GM23338 (cell line): ENCODE results near the gene CYTH3. TPM values are rescaled to one million over a fixed set of nuclear protein-coding genes. Genes with fewer than 3 reads are reported as not detected.

ENCODE experiments used
- ATAC-seq: fragments of 200-7000 bp; cut with Tn5 transposase; 3 replicates; pipeline ENCODE4 v1.9.1; 2020
- DNase-seq: peaks from one replicate; pipeline ENCODE4 v3.0.0-alpha.2; 2015; ENCODE audit warnings: low spot score
- H2AFZ ChIP-seq: fragments of 200-600 bp; sonication (generic); 2 replicates; pipeline ENCODE4 v1.8.0; 2016; ENCODE audit warnings: antibody characterized with exemption, mild to moderate bottlenecking, moderate library complexity
- H3F3A ChIP-seq: fragments of 200-600 bp; sonication (generic); replicated peaks from 2 replicates; pipeline ENCODE4 v1.8.0; 2017; ENCODE audit warnings: antibody characterized with exemption, mixed run types, low read depth
- H3K27ac ChIP-seq: fragments of 200-600 bp; sonication (generic); 2 replicates; pipeline ENCODE4 v1.6.1; 2016; ENCODE audit warnings: low read depth
- H3K27me3 ChIP-seq: fragments of 200-600 bp; sonication (generic); 2 replicates; pipeline ENCODE4 v1.8.0; 2016; ENCODE audit warnings: mild to moderate bottlenecking, mixed run types, moderate library complexity; ENCODE audit not compliant: insufficient read depth
- H3K36me3 ChIP-seq: fragments of 200-600 bp; sonication (generic); 2 replicates; pipeline ENCODE4 v1.8.0; 2016; ENCODE audit warnings: mild to moderate bottlenecking; ENCODE audit not compliant: insufficient read depth
- H3K4me1 ChIP-seq: fragments of 200-600 bp; sonication (generic); 2 replicates; pipeline ENCODE4 v1.8.0; 2016; ENCODE audit warnings: mild to moderate bottlenecking, moderate library complexity; ENCODE audit not compliant: insufficient read depth
- H3K4me2 ChIP-seq: fragments of 200-600 bp; sonication (generic); 2 replicates; pipeline ENCODE4 v1.7.1; 2017; ENCODE audit warnings: mixed run types
- H3K4me3 ChIP-seq: fragments of 200-600 bp; sonication (generic); 2 replicates; pipeline ENCODE4 v1.6.1; 2016; ENCODE audit warnings: mixed run types
- H3K79me2 ChIP-seq: fragments of 200-600 bp; sonication (generic); replicated peaks from 2 replicates; pipeline ENCODE4 v1.8.0; 2017; ENCODE audit warnings: mild to moderate bottlenecking; ENCODE audit not compliant: insufficient read depth
- H3K9me2 ChIP-seq: fragments of 200-600 bp; sonication (generic); 2 replicates; pipeline ENCODE4 v1.8.0; 2017; ENCODE audit not compliant: insufficient read depth
- H4K20me1 ChIP-seq: fragments of 200-600 bp; sonication (generic); replicated peaks from 2 replicates; pipeline ENCODE4 v1.8.0; 2017; ENCODE audit warnings: mild to moderate bottlenecking; ENCODE audit not compliant: insufficient read depth
- H3K27ac Mint-ChIP-seq: 2 replicates; pipeline ENCODE4 v1.8.0; 2020; ENCODE audit warnings: inconsistent platforms, mild to moderate bottlenecking, moderate library complexity, mixed read lengths
- H3K27me3 Mint-ChIP-seq: 3 replicates; pipeline ENCODE4 v1.8.0; 2022; ENCODE audit warnings: low read depth, mild to moderate bottlenecking, moderate library complexity, mixed read lengths, inconsistent platforms; ENCODE audit not compliant: insufficient read depth, poor library complexity
- H3K36me3 Mint-ChIP-seq: 3 replicates; pipeline ENCODE4 v1.8.0; 2021; ENCODE audit warnings: low read depth, mild to moderate bottlenecking, inconsistent platforms, moderate library complexity, mixed read lengths
- H3K4me1 Mint-ChIP-seq: 3 replicates; pipeline ENCODE4 v1.8.0; 2020; ENCODE audit warnings: mild to moderate bottlenecking, inconsistent platforms, mixed read lengths
- H3K4me3 Mint-ChIP-seq: 3 replicates; pipeline ENCODE4 v1.8.0; 2021; ENCODE audit warnings: moderate library complexity, mild to moderate bottlenecking, inconsistent platforms, mixed read lengths
- H3K9me3 Mint-ChIP-seq: 3 replicates; pipeline ENCODE4 v1.8.0; 2020; ENCODE audit warnings: moderate library complexity, mild to moderate bottlenecking, inconsistent platforms, mixed read lengths
- CREB1 ChIP-seq: fragments of 250-450 bp; sonication (Bioruptor Pico); IDR thresholded peaks from 2 replicates; pipeline ENCODE4 v1.5.0; 2020; ENCODE audit warnings: low read depth, mild to moderate bottlenecking, moderate library complexity
- EZH2 ChIP-seq: fragments of 200-600 bp; sonication (generic); IDR thresholded peaks from one replicate; pipeline ENCODE4 v1.8.0; 2017; ENCODE audit warnings: antibody characterized with exemption, mild to moderate bottlenecking, low read depth; ENCODE audit not compliant: unreplicated experiment
- EZH2phosphoT487 ChIP-seq: fragments of 200-600 bp; sonication (generic); IDR thresholded peaks from one replicate; pipeline ENCODE4 v1.8.1; 2018; ENCODE audit warnings: antibody characterized with exemption; ENCODE audit not compliant: unreplicated experiment
- JUNB ChIP-seq: IDR thresholded peaks from one replicate; pipeline ENCODE4 v1.6.1; 2016; ENCODE audit warnings: antibody characterized with exemption; ENCODE audit not compliant: unreplicated experiment
- NANOG ChIP-seq: IDR thresholded peaks from 2 replicates; pipeline ENCODE4 v1.6.1; 2016; ENCODE audit warnings: antibody characterized with exemption, borderline replicate concordance
- POLR2AphosphoS5 ChIP-seq: IDR thresholded peaks from 2 replicates; pipeline ENCODE4 v1.6.1; 2016; ENCODE audit warnings: antibody characterized with exemption, low read depth
- STAT1 ChIP-seq: IDR thresholded peaks from one replicate; pipeline ENCODE4 v1.6.1; 2016; ENCODE audit warnings: antibody characterized with exemption; ENCODE audit not compliant: unreplicated experiment
- ZNF114 ChIP-seq: fragments of 250-450 bp; sonication (Bioruptor Pico); IDR thresholded peaks from 2 replicates; pipeline ENCODE4 v1.5.0; 2020; ENCODE audit warnings: mild to moderate bottlenecking, moderate library complexity
- ZNF331 ChIP-seq: fragments of 250-450 bp; sonication (Bioruptor Pico); IDR thresholded peaks from 2 replicates; pipeline ENCODE4 v1.5.0; 2020; ENCODE audit warnings: low read depth, mild to moderate bottlenecking, moderate library complexity
- polyA plus RNA-seq: library from polyadenylated mRNA; unstranded; fragments of >200 nt; fragmentation: Nextera tagmentation; extraction: Ambion mirVana; gene quantifications from 2 replicates; pipeline ENCODE4 v1.2.1, GENCODE V29; 2016
- total RNA-seq: library from RNA; depleted of rRNA; stranded (reverse); fragments of >200 nt; shearing (Covaris generic); gene quantifications from 2 replicates; pipeline ENCODE4 v1.2.3, GENCODE V29; 2014
- TF ChIP-seq, protein P1 (sequence below): fragments of 250-450 bp; sonication (Bioruptor Pico); IDR thresholded peaks from 2 replicates; pipeline ENCODE4 v1.5.0; 2020; ENCODE audit warnings: mild to moderate bottlenecking, moderate library complexity
- TF ChIP-seq, protein P2 (sequence below): IDR thresholded peaks from one replicate; pipeline ENCODE4 v1.6.1; 2018; ENCODE audit warnings: antibody characterized with exemption; ENCODE audit not compliant: unreplicated experiment
- TF ChIP-seq, protein P3 (sequence below): IDR thresholded peaks from 2 replicates; pipeline ENCODE4 v1.6.1; 2016; ENCODE audit warnings: antibody characterized with exemption

Gene CYTH3
- total and polyA plus RNA-seq, 2 experiments from 2014 or later = 4.6 to 15.3 TPM

DNA sequence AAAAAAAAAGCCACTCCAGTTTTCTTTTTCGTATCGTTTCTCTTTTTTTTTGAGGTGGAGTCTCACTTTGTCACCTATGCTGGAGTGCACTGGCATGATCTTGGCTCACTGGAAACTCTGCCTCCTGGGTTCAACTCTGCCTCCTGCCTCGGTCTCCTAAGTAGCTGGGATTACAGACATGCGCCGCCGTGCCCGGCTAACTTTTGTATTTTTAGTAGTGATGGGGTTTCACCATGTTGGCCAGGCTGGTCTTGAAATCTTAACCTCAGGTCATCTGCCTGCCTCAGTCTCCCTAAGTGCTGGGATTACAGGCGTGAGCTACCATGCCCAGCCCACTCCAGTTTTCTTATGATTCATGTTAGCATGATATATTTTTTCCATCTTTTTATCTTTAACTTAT, 148.6 kb downstream of the CYTH3 start:
- H3K27ac Mint-ChIP-seq = no peak overlapping the region
- H3K36me3 Mint-ChIP-seq = peaks cover 76% of the 10 kb centered on the region
- no peaks in the 10 kb centered on the region for H3K9me3 Mint-ChIP-seq
- H3K27ac ChIP-seq = no peak overlapping the region
- H3K9me2 ChIP-seq = no peaks in the 10 kb centered on the region
- no peak for ATAC-seq
- peaks cover 72% of the 10 kb centered on the region for H3K79me2 ChIP-seq
- no peaks in the 10 kb centered on the region for H3K4me1 ChIP-seq
- H4K20me1 ChIP-seq = peaks cover 20% of the 10 kb centered on the region
- H3K4me3 Mint-ChIP-seq = no peak overlapping the region
- H3K4me1 Mint-ChIP-seq = no peaks in the 10 kb centered on the region; the same call in 2 of the 3 replicates
- no peaks in the 10 kb centered on the region for H3K27me3 ChIP-seq
- no peak overlapping the region for H3K4me3 ChIP-seq
- H3F3A ChIP-seq = no peaks in the 10 kb centered on the region
- H3K4me2 ChIP-seq = no peak overlapping the region
- no peaks in the 10 kb centered on the region for H3K27me3 Mint-ChIP-seq
- peaks cover 13% of the 10 kb centered on the region; the same call in 1 of the 2 replicates for H3K36me3 ChIP-seq
- H2AFZ ChIP-seq = no peak overlapping the region
- TF ChIP-seq ZNF114 (CRISPR knock-in tag) (no peak), ZNF331 (CRISPR knock-in tag) (no peak), JUNB (no peak), EZH2 (no peak)
- no peak for DNase-seq

DNA sequence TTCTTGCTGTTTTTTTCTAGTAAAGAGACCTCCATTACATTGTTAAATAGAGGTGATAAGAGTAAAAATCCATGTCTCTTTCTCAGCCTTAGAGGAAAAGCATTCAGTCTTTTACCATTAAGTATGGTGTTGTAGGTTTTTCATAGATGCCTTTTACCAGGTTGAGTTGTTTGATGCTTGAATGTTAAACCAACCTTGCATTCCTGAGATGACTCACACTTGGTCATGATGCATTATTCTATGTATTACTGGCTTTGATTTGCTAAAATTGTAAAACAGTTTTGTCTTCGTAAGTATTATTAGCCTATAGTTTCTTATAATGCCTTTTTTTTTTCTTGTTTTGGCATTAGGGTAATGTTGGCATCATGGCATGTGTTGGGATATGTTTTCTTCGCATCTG, 151.3 kb downstream of the CYTH3 start:
- H3K27me3 ChIP-seq = no peaks in the 10 kb centered on the region
- H3K36me3 ChIP-seq = peaks cover 20% of the 10 kb centered on the region
- no peak overlapping the region for H3K27ac Mint-ChIP-seq
- peaks cover 60% of the 10 kb centered on the region for H3K79me2 ChIP-seq
- peaks cover 86% of the 10 kb centered on the region for H3K36me3 Mint-ChIP-seq
- ATAC-seq (no peak), DNase-seq (no peak)
- no peak overlapping the region for H3K4me2 ChIP-seq
- H3K27me3 Mint-ChIP-seq = no peaks in the 10 kb centered on the region
- H3K4me3 ChIP-seq = no peak overlapping the region
- H3K27ac ChIP-seq = no peak overlapping the region
- H3K9me2 ChIP-seq = no peaks in the 10 kb centered on the region
- H3K4me3 Mint-ChIP-seq = no peak overlapping the region
- no peaks in the 10 kb centered on the region for H3K4me1 Mint-ChIP-seq
- H2AFZ ChIP-seq = no peak overlapping the region
- peaks cover 17% of the 10 kb centered on the region for H4K20me1 ChIP-seq
- no peaks in the 10 kb centered on the region for H3K4me1 ChIP-seq
- H3K9me3 Mint-ChIP-seq = no peaks in the 10 kb centered on the region
- H3F3A ChIP-seq = no peaks in the 10 kb centered on the region
- TF ChIP-seq ZNF331 (CRISPR knock-in tag) (no peak), STAT1 (no peak), ZNF114 (CRISPR knock-in tag) (no peak), EZH2 (no peak), POLR2AphosphoS5 (no peak), NANOG (no peak), EZH2phosphoT487 (no peak), JUNB (no peak), CREB1 (no peak)
- TF ChIP-seq, protein P1, sequence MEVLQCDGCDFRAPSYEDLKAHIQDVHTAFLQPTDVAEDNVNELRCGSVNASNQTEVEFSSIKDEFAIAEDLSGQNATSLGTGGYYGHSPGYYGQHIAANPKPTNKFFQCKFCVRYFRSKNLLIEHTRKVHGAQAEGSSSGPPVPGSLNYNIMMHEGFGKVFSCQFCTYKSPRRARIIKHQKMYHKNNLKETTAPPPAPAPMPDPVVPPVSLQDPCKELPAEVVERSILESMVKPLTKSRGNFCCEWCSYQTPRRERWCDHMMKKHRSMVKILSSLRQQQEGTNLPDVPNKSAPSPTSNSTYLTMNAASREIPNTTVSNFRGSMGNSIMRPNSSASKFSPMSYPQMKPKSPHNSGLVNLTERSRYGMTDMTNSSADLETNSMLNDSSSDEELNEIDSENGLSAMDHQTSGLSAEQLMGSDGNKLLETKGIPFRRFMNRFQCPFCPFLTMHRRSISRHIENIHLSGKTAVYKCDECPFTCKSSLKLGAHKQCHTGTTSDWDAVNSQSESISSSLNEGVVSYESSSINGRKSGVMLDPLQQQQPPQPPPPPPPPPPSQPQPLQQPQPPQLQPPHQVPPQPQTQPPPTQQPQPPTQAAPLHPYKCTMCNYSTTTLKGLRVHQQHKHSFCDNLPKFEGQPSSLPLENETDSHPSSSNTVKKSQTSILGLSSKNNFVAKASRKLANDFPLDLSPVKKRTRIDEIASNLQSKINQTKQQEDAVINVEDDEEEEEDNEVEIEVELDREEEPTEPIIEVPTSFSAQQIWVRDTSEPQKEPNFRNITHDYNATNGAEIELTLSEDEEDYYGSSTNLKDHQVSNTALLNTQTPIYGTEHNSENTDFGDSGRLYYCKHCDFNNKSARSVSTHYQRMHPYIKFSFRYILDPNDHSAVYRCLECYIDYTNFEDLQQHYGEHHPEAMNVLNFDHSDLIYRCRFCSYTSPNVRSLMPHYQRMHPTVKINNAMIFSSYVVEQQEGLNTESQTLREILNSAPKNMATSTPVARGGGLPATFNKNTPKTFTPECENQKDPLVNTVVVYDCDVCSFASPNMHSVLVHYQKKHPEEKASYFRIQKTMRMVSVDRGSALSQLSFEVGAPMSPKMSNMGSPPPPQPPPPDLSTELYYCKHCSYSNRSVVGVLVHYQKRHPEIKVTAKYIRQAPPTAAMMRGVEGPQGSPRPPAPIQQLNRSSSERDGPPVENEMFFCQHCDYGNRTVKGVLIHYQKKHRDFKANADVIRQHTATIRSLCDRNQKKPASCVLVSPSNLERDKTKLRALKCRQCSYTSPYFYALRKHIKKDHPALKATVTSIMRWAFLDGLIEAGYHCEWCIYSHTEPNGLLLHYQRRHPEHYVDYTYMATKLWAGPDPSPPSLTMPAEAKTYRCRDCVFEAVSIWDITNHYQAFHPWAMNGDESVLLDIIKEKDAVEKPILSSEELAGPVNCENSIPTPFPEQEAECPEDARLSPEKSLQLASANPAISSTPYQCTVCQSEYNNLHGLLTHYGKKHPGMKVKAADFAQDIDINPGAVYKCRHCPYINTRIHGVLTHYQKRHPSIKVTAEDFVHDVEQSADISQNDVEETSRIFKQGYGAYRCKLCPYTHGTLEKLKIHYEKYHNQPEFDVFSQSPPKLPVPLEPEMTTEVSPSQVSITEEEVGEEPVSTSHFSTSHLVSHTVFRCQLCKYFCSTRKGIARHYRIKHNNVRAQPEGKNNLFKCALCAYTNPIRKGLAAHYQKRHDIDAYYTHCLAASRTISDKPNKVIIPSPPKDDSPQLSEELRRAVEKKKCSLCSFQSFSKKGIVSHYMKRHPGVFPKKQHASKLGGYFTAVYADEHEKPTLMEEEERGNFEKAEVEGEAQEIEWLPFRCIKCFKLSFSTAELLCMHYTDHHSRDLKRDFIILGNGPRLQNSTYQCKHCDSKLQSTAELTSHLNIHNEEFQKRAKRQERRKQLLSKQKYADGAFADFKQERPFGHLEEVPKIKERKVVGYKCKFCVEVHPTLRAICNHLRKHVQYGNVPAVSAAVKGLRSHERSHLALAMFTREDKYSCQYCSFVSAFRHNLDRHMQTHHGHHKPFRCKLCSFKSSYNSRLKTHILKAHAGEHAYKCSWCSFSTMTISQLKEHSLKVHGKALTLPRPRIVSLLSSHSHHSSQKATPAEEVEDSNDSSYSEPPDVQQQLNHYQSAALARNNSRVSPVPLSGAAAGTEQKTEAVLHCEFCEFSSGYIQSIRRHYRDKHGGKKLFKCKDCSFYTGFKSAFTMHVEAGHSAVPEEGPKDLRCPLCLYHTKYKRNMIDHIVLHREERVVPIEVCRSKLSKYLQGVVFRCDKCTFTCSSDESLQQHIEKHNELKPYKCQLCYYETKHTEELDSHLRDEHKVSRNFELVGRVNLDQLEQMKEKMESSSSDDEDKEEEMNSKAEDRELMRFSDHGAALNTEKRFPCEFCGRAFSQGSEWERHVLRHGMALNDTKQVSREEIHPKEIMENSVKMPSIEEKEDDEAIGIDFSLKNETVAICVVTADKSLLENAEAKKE (CRISPR knock-in tag) = no peak
- TF ChIP-seq, protein P2, sequence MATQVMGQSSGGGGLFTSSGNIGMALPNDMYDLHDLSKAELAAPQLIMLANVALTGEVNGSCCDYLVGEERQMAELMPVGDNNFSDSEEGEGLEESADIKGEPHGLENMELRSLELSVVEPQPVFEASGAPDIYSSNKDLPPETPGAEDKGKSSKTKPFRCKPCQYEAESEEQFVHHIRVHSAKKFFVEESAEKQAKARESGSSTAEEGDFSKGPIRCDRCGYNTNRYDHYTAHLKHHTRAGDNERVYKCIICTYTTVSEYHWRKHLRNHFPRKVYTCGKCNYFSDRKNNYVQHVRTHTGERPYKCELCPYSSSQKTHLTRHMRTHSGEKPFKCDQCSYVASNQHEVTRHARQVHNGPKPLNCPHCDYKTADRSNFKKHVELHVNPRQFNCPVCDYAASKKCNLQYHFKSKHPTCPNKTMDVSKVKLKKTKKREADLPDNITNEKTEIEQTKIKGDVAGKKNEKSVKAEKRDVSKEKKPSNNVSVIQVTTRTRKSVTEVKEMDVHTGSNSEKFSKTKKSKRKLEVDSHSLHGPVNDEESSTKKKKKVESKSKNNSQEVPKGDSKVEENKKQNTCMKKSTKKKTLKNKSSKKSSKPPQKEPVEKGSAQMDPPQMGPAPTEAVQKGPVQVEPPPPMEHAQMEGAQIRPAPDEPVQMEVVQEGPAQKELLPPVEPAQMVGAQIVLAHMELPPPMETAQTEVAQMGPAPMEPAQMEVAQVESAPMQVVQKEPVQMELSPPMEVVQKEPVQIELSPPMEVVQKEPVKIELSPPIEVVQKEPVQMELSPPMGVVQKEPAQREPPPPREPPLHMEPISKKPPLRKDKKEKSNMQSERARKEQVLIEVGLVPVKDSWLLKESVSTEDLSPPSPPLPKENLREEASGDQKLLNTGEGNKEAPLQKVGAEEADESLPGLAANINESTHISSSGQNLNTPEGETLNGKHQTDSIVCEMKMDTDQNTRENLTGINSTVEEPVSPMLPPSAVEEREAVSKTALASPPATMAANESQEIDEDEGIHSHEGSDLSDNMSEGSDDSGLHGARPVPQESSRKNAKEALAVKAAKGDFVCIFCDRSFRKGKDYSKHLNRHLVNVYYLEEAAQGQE = no peak
- TF ChIP-seq, protein P3, sequence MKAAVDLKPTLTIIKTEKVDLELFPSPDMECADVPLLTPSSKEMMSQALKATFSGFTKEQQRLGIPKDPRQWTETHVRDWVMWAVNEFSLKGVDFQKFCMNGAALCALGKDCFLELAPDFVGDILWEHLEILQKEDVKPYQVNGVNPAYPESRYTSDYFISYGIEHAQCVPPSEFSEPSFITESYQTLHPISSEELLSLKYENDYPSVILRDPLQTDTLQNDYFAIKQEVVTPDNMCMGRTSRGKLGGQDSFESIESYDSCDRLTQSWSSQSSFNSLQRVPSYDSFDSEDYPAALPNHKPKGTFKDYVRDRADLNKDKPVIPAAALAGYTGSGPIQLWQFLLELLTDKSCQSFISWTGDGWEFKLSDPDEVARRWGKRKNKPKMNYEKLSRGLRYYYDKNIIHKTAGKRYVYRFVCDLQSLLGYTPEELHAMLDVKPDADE = no peak
